Esophagus muscularis mucosa (tissue), 3 donors: ENCODE data around the gene USP1.

Experiments used
- POLR2A ChIP-seq: fragments of 450-650 bp; IDR thresholded peaks from one replicate; pipeline ENCODE4 v1.6.1; 2017; ENCODE audit warnings: antibody characterized with exemption, moderate library complexity, mild to moderate bottlenecking, low read depth
- TF ChIP-seq, protein P1 (sequence below), 3 experiments: fragments of 200-600 bp in 2 of 3; fragments of 450-650 bp in 1 of 3; sonication (generic) in 2 of 3; IDR thresholded peaks; one replicate each; pipeline ENCODE4 v1.5.1; 2017 to 2019; ENCODE audit warnings: antibody characterized with exemption in 3 of 3, mild to moderate bottlenecking in 2 of 3, moderate library complexity in 1 of 3

GRCh38 chr1:62401034-62401760 is 35.7 kb upstream of the USP1 start:
- TF ChIP-seq, protein P1, sequence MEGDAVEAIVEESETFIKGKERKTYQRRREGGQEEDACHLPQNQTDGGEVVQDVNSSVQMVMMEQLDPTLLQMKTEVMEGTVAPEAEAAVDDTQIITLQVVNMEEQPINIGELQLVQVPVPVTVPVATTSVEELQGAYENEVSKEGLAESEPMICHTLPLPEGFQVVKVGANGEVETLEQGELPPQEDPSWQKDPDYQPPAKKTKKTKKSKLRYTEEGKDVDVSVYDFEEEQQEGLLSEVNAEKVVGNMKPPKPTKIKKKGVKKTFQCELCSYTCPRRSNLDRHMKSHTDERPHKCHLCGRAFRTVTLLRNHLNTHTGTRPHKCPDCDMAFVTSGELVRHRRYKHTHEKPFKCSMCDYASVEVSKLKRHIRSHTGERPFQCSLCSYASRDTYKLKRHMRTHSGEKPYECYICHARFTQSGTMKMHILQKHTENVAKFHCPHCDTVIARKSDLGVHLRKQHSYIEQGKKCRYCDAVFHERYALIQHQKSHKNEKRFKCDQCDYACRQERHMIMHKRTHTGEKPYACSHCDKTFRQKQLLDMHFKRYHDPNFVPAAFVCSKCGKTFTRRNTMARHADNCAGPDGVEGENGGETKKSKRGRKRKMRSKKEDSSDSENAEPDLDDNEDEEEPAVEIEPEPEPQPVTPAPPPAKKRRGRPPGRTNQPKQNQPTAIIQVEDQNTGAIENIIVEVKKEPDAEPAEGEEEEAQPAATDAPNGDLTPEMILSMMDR (IDR thresholded peaks at IDR 0.05), result no peak
- TF ChIP-seq POLR2A, result no peak
